Keratinocyte (primary cell): ENCODE data around the gene LRRC4C. TPM values are rescaled to one million over a fixed set of nuclear protein-coding genes. Genes with fewer than 3 reads are reported as not detected.

Source experiments
- DNase-seq: peaks from one replicate; pipeline ENCODE4 v3.0.0-alpha.2; 2011; ENCODE audit warnings: low read depth, missing footprints, low spot score
- FAIRE-seq: peaks from 2 replicates; lab custom pipeline; 2011; peaks lifted over from hg19 to GRCh38; lab: Jason Lieb, UNC
- H2AFZ ChIP-seq: 2 replicates; pipeline ENCODE4 v1.6.0; 2012; ENCODE audit warnings: low read length, control low read depth, inconsistent platforms; ENCODE audit not compliant: control insufficient read depth
- H3K27ac ChIP-seq: 2 replicates; pipeline ENCODE4 v1.5.1; 2011; ENCODE audit warnings: low read length; ENCODE audit not compliant: control insufficient read depth, insufficient read depth
- H3K27me3 ChIP-seq: 3 replicates; pipeline ENCODE4 v1.6.0; 2011; ENCODE audit warnings: low read length; ENCODE audit not compliant: control insufficient read depth, insufficient read depth; ENCODE audit errors: extremely low read depth
- H3K36me3 ChIP-seq, 2 experiments: 2 replicates in 1 of 2; 3 replicates in 1 of 2; pipeline ENCODE4 v1.5.1; 2011; ENCODE audit warnings: low read length in 2 of 2, mild to moderate bottlenecking in 1 of 2; ENCODE audit not compliant: control insufficient read depth in 2 of 2, insufficient read depth in 2 of 2; ENCODE audit errors: extremely low read depth in 1 of 2
- H3K4me1 ChIP-seq: 3 replicates; pipeline ENCODE4 v1.5.1; 2011; ENCODE audit warnings: low read length; ENCODE audit not compliant: control insufficient read depth, insufficient read depth; ENCODE audit errors: extremely low read depth
- H3K4me2 ChIP-seq: 3 replicates; pipeline ENCODE4 v1.6.0; 2011; ENCODE audit warnings: low read depth, low read length; ENCODE audit not compliant: control insufficient read depth, insufficient read depth; ENCODE audit errors: extremely low read depth
- H3K4me3 ChIP-seq, 3 experiments: fragments of 200-600 bp in 1 of 3; sonication (generic) in 1 of 3; 2 replicates in 2 of 3; 3 replicates in 1 of 3; pipeline ENCODE4 v1.5.1; 2011 to 2016; ENCODE audit warnings: low read length in 3 of 3, mild to moderate bottlenecking in 3 of 3, control low read depth in 2 of 3, inconsistent platforms in 1 of 3, low read depth in 1 of 3, mixed read lengths in 1 of 3, mixed run types in 1 of 3, moderate library complexity in 1 of 3; ENCODE audit not compliant: control insufficient read depth in 2 of 3, insufficient read depth in 2 of 3; ENCODE audit errors: extremely low read depth in 1 of 3
- H3K79me2 ChIP-seq: 2 replicates; pipeline ENCODE4 v1.6.0; 2012; ENCODE audit warnings: low read length; ENCODE audit not compliant: control insufficient read depth, insufficient read depth
- H3K9ac ChIP-seq: 3 replicates; pipeline ENCODE4 v1.6.0; 2011; ENCODE audit warnings: low read length; ENCODE audit not compliant: control insufficient read depth, insufficient read depth; ENCODE audit errors: extremely low read depth
- H3K9me1 ChIP-seq: 3 replicates; pipeline ENCODE4 v1.6.0; 2011; ENCODE audit warnings: low read length; ENCODE audit not compliant: control insufficient read depth, insufficient read depth; ENCODE audit errors: extremely low read depth
- H3K9me3 ChIP-seq: 2 replicates; pipeline ENCODE4 v1.5.1; 2012; ENCODE audit warnings: low read depth, low read length; ENCODE audit not compliant: control insufficient read depth
- H4K20me1 ChIP-seq: 3 replicates; pipeline ENCODE4 v1.6.0; 2011; ENCODE audit warnings: low read length; ENCODE audit not compliant: control insufficient read depth, insufficient read depth; ENCODE audit errors: extremely low read depth
- EZH2 ChIP-seq: IDR thresholded peaks from one replicate; pipeline ENCODE4 v1.6.1; 2012; ENCODE audit warnings: inconsistent platforms, mild to moderate bottlenecking, low read length, moderate library complexity
- dilution Hi-C: fragments of 300-500 bp; cut with MboI; formaldehyde crosslinking; loops from one replicate; pipeline ENCODE4 v1.7.0; 2020; ENCODE audit warnings: low sequenced_read_pairs; ENCODE audit not compliant: extremely low pct_ligation_motif_present
- polyA plus RNA-seq, 5 experiments: library from polyadenylated mRNA; depleted of rRNA in 3 of 5; stranded (reverse) in 3 of 5; stranded (forward) in 1 of 5; unstranded in 1 of 5; fragments of >200 nt; gene quantifications; 1 replicate in 1 of 5; 2 replicates in 3 of 5; 3 replicates in 1 of 5; pipeline versions ENCODE4 v1.2.1 to v1.2.3, GENCODE V29; 2011 to 2012; ENCODE audit warnings: missing spikeins in 2 of 5, low read depth in 1 of 5, low replicate concordance in 1 of 5
- TF ChIP-seq, protein P1 (sequence below), 3 experiments: IDR thresholded peaks in 1 of 3; conservative IDR thresholded peaks in 1 of 3; optimal IDR thresholded peaks in 1 of 3; 2 replicates in 2 of 3; 3 replicates in 1 of 3; pipeline versions ENCODE3 to v1.5.1; 2011; ENCODE audit warnings: low read length in 3 of 3, mild to moderate bottlenecking in 3 of 3, moderate library complexity in 2 of 3, control low read depth in 1 of 3, inconsistent platforms in 1 of 3; ENCODE audit not compliant: insufficient read depth in 2 of 3; ENCODE audit errors: extremely low read depth in 1 of 3

LRRC4C gene
- polyA plus RNA-seq, 1 donor (not counting 4 experiments of a cell fraction or from before 2014, with no cell fraction given): not detected

GRCh38 chr11:40118780-40119179 is 1340.7 kb downstream of the LRRC4C start:
- Histone ChIP-seq H3K4me3 (no peak overlapping the region), H3K9me1 (no peaks in the 10 kb centered on the region), H3K9me3 (peaks cover 5% of the 10 kb centered on the region), H3K27ac (no peak overlapping the region), H3K4me2 (no peak overlapping the region), H3K79me2 (no peaks in the 10 kb centered on the region), H3K9ac (no peak overlapping the region), H3K27me3 (no peaks in the 10 kb centered on the region), H4K20me1 (no peaks in the 10 kb centered on the region), H2AFZ (no peak overlapping the region), H3K36me3 (no peaks in the 10 kb centered on the region), H3K4me1 (no peaks in the 10 kb centered on the region)
- dilution Hi-C loops: no loop called here
- no peak for FAIRE-seq
- no peak for DNase-seq
- TF ChIP-seq EZH2: no peak
- TF ChIP-seq, protein P1, sequence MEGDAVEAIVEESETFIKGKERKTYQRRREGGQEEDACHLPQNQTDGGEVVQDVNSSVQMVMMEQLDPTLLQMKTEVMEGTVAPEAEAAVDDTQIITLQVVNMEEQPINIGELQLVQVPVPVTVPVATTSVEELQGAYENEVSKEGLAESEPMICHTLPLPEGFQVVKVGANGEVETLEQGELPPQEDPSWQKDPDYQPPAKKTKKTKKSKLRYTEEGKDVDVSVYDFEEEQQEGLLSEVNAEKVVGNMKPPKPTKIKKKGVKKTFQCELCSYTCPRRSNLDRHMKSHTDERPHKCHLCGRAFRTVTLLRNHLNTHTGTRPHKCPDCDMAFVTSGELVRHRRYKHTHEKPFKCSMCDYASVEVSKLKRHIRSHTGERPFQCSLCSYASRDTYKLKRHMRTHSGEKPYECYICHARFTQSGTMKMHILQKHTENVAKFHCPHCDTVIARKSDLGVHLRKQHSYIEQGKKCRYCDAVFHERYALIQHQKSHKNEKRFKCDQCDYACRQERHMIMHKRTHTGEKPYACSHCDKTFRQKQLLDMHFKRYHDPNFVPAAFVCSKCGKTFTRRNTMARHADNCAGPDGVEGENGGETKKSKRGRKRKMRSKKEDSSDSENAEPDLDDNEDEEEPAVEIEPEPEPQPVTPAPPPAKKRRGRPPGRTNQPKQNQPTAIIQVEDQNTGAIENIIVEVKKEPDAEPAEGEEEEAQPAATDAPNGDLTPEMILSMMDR (optimal IDR thresholded peaks at IDR 0.05 in 1 of 3, IDR thresholded peaks at IDR 0.05 in 1 of 3, conservative IDR thresholded peaks at IDR 0.05 in 1 of 3; ENCODE audit: extremely low read depth in 1 of 3, insufficient read depth in 2 of 3, low read length in 3 of 3): no peak

DNA sequence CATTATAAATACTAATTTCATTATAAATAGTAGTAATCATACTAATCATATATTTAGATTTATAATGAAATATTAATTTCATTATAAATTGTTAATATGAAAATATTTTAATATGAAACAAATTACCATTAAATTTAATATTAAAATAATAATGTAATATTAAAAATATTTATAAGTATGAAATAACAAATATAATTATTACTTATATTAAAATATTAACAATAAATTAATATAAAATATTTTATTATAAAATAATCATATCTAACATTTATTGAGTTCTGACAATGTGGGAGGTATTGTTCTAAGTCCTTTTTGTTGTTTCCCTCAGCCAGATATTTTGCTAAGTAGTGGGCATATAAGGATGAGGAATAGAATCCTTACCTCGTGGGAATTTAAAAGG is 1341.4 kb downstream of the LRRC4C start:
- Histone ChIP-seq H3K36me3 (no peaks in the 10 kb centered on the region), H3K27ac (no peak overlapping the region), H4K20me1 (no peaks in the 10 kb centered on the region), H3K9ac (no peak overlapping the region), H3K79me2 (no peaks in the 10 kb centered on the region), H3K9me3 (peaks cover 5% of the 10 kb centered on the region), H3K27me3 (no peaks in the 10 kb centered on the region), H3K4me2 (no peak overlapping the region), H3K9me1 (no peaks in the 10 kb centered on the region), H3K4me1 (no peaks in the 10 kb centered on the region), H2AFZ (no peak overlapping the region), H3K4me3 (no peak overlapping the region)
- TF ChIP-seq, protein P1 (optimal IDR thresholded peaks at IDR 0.05 in 1 of 3, IDR thresholded peaks at IDR 0.05 in 1 of 3, conservative IDR thresholded peaks at IDR 0.05 in 1 of 3; ENCODE audit: extremely low read depth in 1 of 3, insufficient read depth in 2 of 3, low read length in 3 of 3): no peak
- TF ChIP-seq EZH2: no peak
- no peak for FAIRE-seq
- DNase-seq: no peak
- dilution Hi-C loops: no loop called here
